Endothelial cell of umbilical vein (primary cell): ENCODE data around the gene DDX10. TPM values are rescaled to one million over a fixed set of nuclear protein-coding genes. Genes with fewer than 3 reads are reported as not detected.

ENCODE experiments used
- BruUV-seq: library from RNA; stranded (reverse); fragments of 400-500 nt; replicated peaks from 2 replicates; lab custom pipeline; 2021; lab: Mats Ljungman, UMichigan
- CTCF ChIA-PET: fragments of 300-600, 350-600 bp; sonication (Branson Sonifier 250); formaldehyde crosslinking; loops from one replicate; lab custom pipeline; 2021; ENCODE audit warnings: antibody characterized with exemption, inconsistent platforms; lab: Charles Lee
- POLR2A ChIA-PET: fragments of 300-600, 350-600 bp; sonication (Branson Sonifier 250); formaldehyde crosslinking; loops from one replicate; lab custom pipeline; 2021; ENCODE audit warnings: antibody characterized with exemption, inconsistent platforms; lab: Charles Lee
- DNase-seq: peaks from one replicate; pipeline ENCODE4 v3.0.0-alpha.2; 2011; ENCODE audit warnings: low read depth, low spot score
- FAIRE-seq: peaks from 2 replicates; lab custom pipeline; 2011; peaks lifted over from hg19 to GRCh38; lab: Jason Lieb, UNC
- H2AFZ ChIP-seq: 2 replicates; pipeline ENCODE4 v1.6.0; 2012; ENCODE audit warnings: low read depth, low read length, control low read depth, inconsistent platforms
- H3K27ac ChIP-seq: 2 replicates; pipeline ENCODE4 v1.5.1; 2011; ENCODE audit warnings: low read depth, mild to moderate bottlenecking, control low read depth, low read length, moderate library complexity; ENCODE audit not compliant: insufficient read depth
- H3K27me3 ChIP-seq, 2 experiments: 2 replicates each; pipeline versions ENCODE4 v1.6.0 to v1.6.1; 2011; ENCODE audit warnings: low read length in 2 of 2, mixed read lengths in 1 of 2; ENCODE audit not compliant: control insufficient read depth in 2 of 2, insufficient read depth in 2 of 2
- H3K36me3 ChIP-seq, 2 experiments: 2 replicates in 1 of 2; 3 replicates in 1 of 2; pipeline ENCODE4 v1.5.1; 2011; ENCODE audit warnings: low read length in 2 of 2, mild to moderate bottlenecking in 1 of 2, moderate library complexity in 1 of 2; ENCODE audit not compliant: control insufficient read depth in 2 of 2, insufficient read depth in 2 of 2; ENCODE audit errors: extremely low read depth in 1 of 2
- H3K4me1 ChIP-seq: 3 replicates; pipeline ENCODE4 v1.5.1; 2011; ENCODE audit warnings: mild to moderate bottlenecking, low read length; ENCODE audit not compliant: control insufficient read depth, insufficient read depth; ENCODE audit errors: extremely low read depth
- H3K4me2 ChIP-seq: 2 replicates; pipeline ENCODE4 v1.6.1; 2011; ENCODE audit warnings: low read length, control low read depth, mixed read lengths; ENCODE audit not compliant: insufficient read depth
- H3K4me3 ChIP-seq, 3 experiments: fragments of 200-600 bp in 1 of 3; sonication (generic), shearing (Covaris generic) in 1 of 3; replicated peaks in 1 of 3; 2 replicates each; pipeline ENCODE4 v1.5.1; 2011 to 2016; ENCODE audit warnings: control low read depth in 3 of 3, low read length in 3 of 3, mild to moderate bottlenecking in 2 of 3, inconsistent platforms in 1 of 3, low read depth in 1 of 3, moderate library complexity in 1 of 3; ENCODE audit not compliant: insufficient read depth in 1 of 3
- H3K79me2 ChIP-seq: 2 replicates; pipeline ENCODE4 v1.6.0; 2012; ENCODE audit warnings: low read length, inconsistent platforms; ENCODE audit not compliant: control insufficient read depth, insufficient read depth
- H3K9ac ChIP-seq: replicated peaks from 2 replicates; pipeline ENCODE3; 2011; ENCODE audit warnings: low read length, control low read depth; ENCODE audit not compliant: insufficient read depth; ENCODE audit errors: extremely low read depth
- H3K9me1 ChIP-seq: replicated peaks from 3 replicates; pipeline ENCODE4 v1.6.0; 2011; ENCODE audit warnings: mild to moderate bottlenecking, low read length; ENCODE audit not compliant: control insufficient read depth, insufficient read depth; ENCODE audit errors: extremely low read depth
- H3K9me3 ChIP-seq: replicated peaks from 2 replicates; pipeline ENCODE4 v1.5.1; 2012; ENCODE audit warnings: low read length, inconsistent platforms; ENCODE audit not compliant: control insufficient read depth, insufficient read depth
- H4K20me1 ChIP-seq: replicated peaks from 2 replicates; pipeline ENCODE3; 2011; ENCODE audit warnings: mild to moderate bottlenecking, low read length; ENCODE audit not compliant: control insufficient read depth, insufficient read depth; ENCODE audit errors: extremely low read depth
- CTCF ChIP-seq, 2 donors: IDR thresholded peaks; 1 replicate in 1 of 2; 2 replicates in 1 of 2; pipeline ENCODE4 v1.5.1; 2011; ENCODE audit warnings: low read length in 2 of 2, mild to moderate bottlenecking in 2 of 2, moderate library complexity in 2 of 2, control low read depth in 1 of 2, inconsistent platforms in 1 of 2, low read depth in 1 of 2; ENCODE audit not compliant: insufficient read depth in 1 of 2; ENCODE audit errors: extremely low read depth in 1 of 2
- EZH2 ChIP-seq: IDR thresholded peaks from 2 replicates; pipeline ENCODE4 v1.6.1; 2012; ENCODE audit warnings: borderline replicate concordance, low read depth, mild to moderate bottlenecking, moderate library complexity, low read length, inconsistent platforms; ENCODE audit not compliant: severe bottlenecking
- FOS ChIP-seq: IDR thresholded peaks from 2 replicates; pipeline ENCODE4 v1.6.1; 2011; ENCODE audit warnings: mild to moderate bottlenecking, low read length, moderate library complexity, borderline replicate concordance; ENCODE audit not compliant: insufficient read depth
- GATA2 ChIP-seq: IDR thresholded peaks from 2 replicates; pipeline ENCODE4 v1.7.0; 2011; ENCODE audit warnings: low read depth, mild to moderate bottlenecking, moderate library complexity, mixed read lengths, low read length; ENCODE audit not compliant: insufficient read length, insufficient read depth
- JUN ChIP-seq: IDR thresholded peaks from 2 replicates; pipeline ENCODE4 v1.6.1; 2011; ENCODE audit warnings: borderline replicate concordance, low read depth; ENCODE audit not compliant: insufficient read length, insufficient read depth
- MYC ChIP-seq: IDR thresholded peaks from one replicate; pipeline ENCODE4 v1.6.1; 2011; ENCODE audit warnings: mild to moderate bottlenecking, low read depth, low read length
- POLR2A ChIP-seq: IDR thresholded peaks from 2 replicates; pipeline ENCODE4 v1.6.1; 2012; ENCODE audit warnings: low read depth, mild to moderate bottlenecking, control low read depth, low read length
- POLR2AphosphoS5 ChIP-seq: IDR thresholded peaks from 2 replicates; pipeline ENCODE4 v1.6.1; 2012; ENCODE audit warnings: low read depth, mild to moderate bottlenecking, control low read depth, low read length, moderate library complexity; ENCODE audit not compliant: insufficient read depth
- dilution Hi-C: fragments of 300-500 bp; cut with MboI; formaldehyde crosslinking; loops from one replicate; pipeline ENCODE4 v1.15.0; 2019; ENCODE audit warnings: low sequenced_read_pairs; ENCODE audit not compliant: extremely low pct_ligation_motif_present
- intact Hi-C: fragments of 100-400 bp; cut with micrococcal nuclease; formaldehyde crosslinking; loops from one replicate; pipeline ENCODE4 v1.10.0; 2022
- polyA plus RNA-seq, 4 experiments: library from polyadenylated mRNA; depleted of rRNA in 3 of 4; stranded (reverse) in 3 of 4; unstranded in 1 of 4; fragments of >200 nt; gene quantifications; 2 replicates each; pipeline versions ENCODE4 v1.2.1 to v1.2.3, GENCODE V29; 2011 to 2012; ENCODE audit warnings: missing spikeins in 1 of 4
- total RNA-seq: library from RNA; stranded (reverse); gene quantifications from 2 replicates; pipeline ENCODE4 v1.2.3, GENCODE V29; 2021
- TF ChIP-seq, protein P1 (sequence below): IDR thresholded peaks from 2 replicates; pipeline ENCODE4 v1.6.1; 2011; ENCODE audit not compliant: insufficient read depth, insufficient read length

The DDX10 gene
- total and polyA plus RNA-seq, 2 donors (not counting 3 experiments of a cell fraction or from before 2014, with no cell fraction given), result 29.8 to 35.2 TPM

DNA sequence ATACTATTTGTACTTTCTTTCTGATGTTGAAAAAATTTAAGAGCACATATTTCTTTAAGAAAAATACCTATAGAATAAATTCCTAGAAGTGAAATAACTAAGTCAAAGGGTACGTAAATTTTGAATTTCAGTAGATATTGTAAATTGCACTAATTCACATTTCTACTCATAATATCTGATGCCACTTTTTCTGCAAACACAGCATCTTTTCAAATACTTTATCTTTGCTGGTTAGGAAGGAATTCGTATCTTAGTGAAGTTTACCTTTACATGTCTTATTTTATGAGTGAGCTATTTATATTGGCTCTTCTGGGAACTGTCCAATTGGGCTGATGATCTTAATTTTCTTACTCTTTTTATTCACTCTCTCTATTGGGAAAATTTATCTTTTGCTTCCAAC, 148.2 kb downstream of the DDX10 start:
- ChIA-PET CTCF (interaction anchor here (1.1 to 2.1 kb wide), 2 partner anchors 58 to 78 kb away, joined by 3 to 7 read pairs; no protein-coding TSS in a partner anchor), POLR2A (no interaction called here)
- BruUV-seq, result no TSS peak
- Histone ChIP-seq H3K27ac (no peak overlapping the region), H3K4me3 (no peak overlapping the region), H3K9ac (no peak overlapping the region), H3K9me3 (no peaks in the 10 kb centered on the region), H3K79me2 (peaks cover 4% of the 10 kb centered on the region), H3K9me1 (no peaks in the 10 kb centered on the region), H3K27me3 (no peaks in the 10 kb centered on the region), H2AFZ (no peak overlapping the region), H3K4me1 (no peaks in the 10 kb centered on the region), H3K4me2 (no peak overlapping the region), H4K20me1 (no peaks in the 10 kb centered on the region), H3K36me3 (no peaks in the 10 kb centered on the region)
- FAIRE-seq (no peak), DNase-seq (no peak)
- dilution Hi-C loops (no loop called here), intact Hi-C loops (no loop called here)
- TF ChIP-seq MYC (no peak), POLR2A (no peak), EZH2 (no peak), POLR2AphosphoS5 (no peak), GATA2 (no peak), CTCF (IDR thresholded peaks at IDR 0.05; ENCODE audit: extremely low read depth in 1 of 2, insufficient read depth in 1 of 2, low read depth in 1 of 2, low read length in 2 of 2) (no peak), JUN (no peak), FOS (no peak)
- TF ChIP-seq, protein P1, sequence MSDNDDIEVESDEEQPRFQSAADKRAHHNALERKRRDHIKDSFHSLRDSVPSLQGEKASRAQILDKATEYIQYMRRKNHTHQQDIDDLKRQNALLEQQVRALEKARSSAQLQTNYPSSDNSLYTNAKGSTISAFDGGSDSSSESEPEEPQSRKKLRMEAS, result no peak
